Measurements from ENCODE around the gene HNRNPAB. TPM values are rescaled to one million over a fixed set of nuclear protein-coding genes. Genes with fewer than 3 reads are reported as not detected.

Gene HNRNPAB
- total RNA-seq, 4 donors from 2014 or later = 74.8 to 135 (median 81.4) TPM

GRCh38 chr5:178218827-178219226, 14.5 kb downstream of the HNRNPAB start:
- Histone ChIP-seq H3K36me3 (peaks cover 0 to 77% (median 0%) of the 10 kb centered on the region in 3 donors), H3K27me3 (no peaks in the 10 kb centered on the region), H3K4me1 (peaks cover 0 to 54% (median 18%) of the 10 kb centered on the region in 4 donors), H3K27ac (no peak overlapping the region), H3K9me3 (no peaks in the 10 kb centered on the region), H3K4me3 (no peak overlapping the region)
- TF ChIP-seq CTCF (IDR thresholded peaks at IDR 0.05) = no peak
- no peak for TF ChIP-seq POLR2A (IDR thresholded peaks at IDR 0.05)
- DNase-seq = no peak

- Histone ChIP-seq H3K27me3 (no peaks in the 10 kb centered on the region), H3K4me3 (no peak overlapping the region), H3K4me1 (peaks cover 0 to 47% (median 5%) of the 10 kb centered on the region in 4 donors), H3K27ac (peak overlapping the region in 2 of 4 donors; percentile 5 to 65), H3K9me3 (no peaks in the 10 kb centered on the region), H3K36me3 (peaks cover 0 to 77% (median 0%) of the 10 kb centered on the region in 3 donors)
- DNase-seq = no peak
- TF ChIP-seq POLR2A (IDR thresholded peaks at IDR 0.05) (no peak), CTCF (IDR thresholded peaks at IDR 0.05) (no peak)
Measured at GRCh38 chr5:178221282-178221681, 16.9 kb downstream of the HNRNPAB start.

- peak in 2 of 3 donors; percentile 61 to 73 for DNase-seq
Measured at GRCh38 chr5:178221853-178222252, 17.5 kb downstream of the HNRNPAB start.

GRCh38 chr5:178222292-178222691, 18.0 kb downstream of the HNRNPAB start:
- TF ChIP-seq CTCF (IDR thresholded peaks at IDR 0.05) = no peak
- no peak for TF ChIP-seq POLR2A (IDR thresholded peaks at IDR 0.05)
- Histone ChIP-seq H3K27ac (peak overlapping the region in 2 of 4 donors; percentile 18 to 65), H3K36me3 (peaks cover 0 to 74% (median 0%) of the 10 kb centered on the region in 3 donors), H3K27me3 (no peaks in the 10 kb centered on the region), H3K9me3 (no peaks in the 10 kb centered on the region), H3K4me3 (no peak overlapping the region), H3K4me1 (peaks cover 0 to 46% (median 1%) of the 10 kb centered on the region in 4 donors)
- DNase-seq = no peak

More at GRCh38 chr5:178221853-178222252, 17.5 kb downstream of the HNRNPAB start:
- Histone ChIP-seq H3K27ac (peak overlapping the region in 2 of 4 donors; percentile 18 to 65), H3K4me1 (peaks cover 0 to 44% (median 2%) of the 10 kb centered on the region in 4 donors), H3K4me3 (no peak overlapping the region), H3K27me3 (no peaks in the 10 kb centered on the region), H3K36me3 (peaks cover 0 to 73% (median 0%) of the 10 kb centered on the region in 3 donors), H3K9me3 (no peaks in the 10 kb centered on the region)
- TF ChIP-seq CTCF (IDR thresholded peaks at IDR 0.05) = no peak
- no peak for TF ChIP-seq POLR2A (IDR thresholded peaks at IDR 0.05)

GRCh38 chr5:178223196-178223773, 19.0 kb downstream of the HNRNPAB start:
- H3K27ac ChIP-seq = peak overlapping the region in 1 of 4 donors; percentile 65
- H3K9me3 ChIP-seq = no peaks in the 10 kb centered on the region
- no peak overlapping the region for H3K4me3 ChIP-seq
- TF ChIP-seq CTCF (IDR thresholded peaks at IDR 0.05) (no peak), POLR2A (IDR thresholded peaks at IDR 0.05) (no peak)
- H3K36me3 ChIP-seq = peaks cover 0 to 81% (median 0%) of the 10 kb centered on the region in 3 donors
- H3K27me3 ChIP-seq = no peaks in the 10 kb centered on the region
- H3K4me1 ChIP-seq = peaks cover 0 to 54% (median 1%) of the 10 kb centered on the region in 4 donors
- DNase-seq = no peak
